Stimulated activated CD4-positive, alpha-beta T cell treated with anti-CD3 and anti-CD28 coated beads, Interleukin-15, amount 100 ng/mL, for 1 hour (primary cell): ENCODE results near the gene PANX2.
"Not testable (repeated sequence)": the region's sequence is repeated elsewhere in the genome, so short reads cannot be mapped to it uniquely, and the experiment has no call there.

Experiments used
- DNase-seq, 2 donors: peaks; one replicate each; pipeline ENCODE4 v3.0.0-alpha.2; 2020; ENCODE audit warnings: low read depth in 1 of 2, low spot score in 1 of 2

Gene PANX2

GRCh38 chr22:50147258-50148165 is 23.0 kb upstream of the PANX2 start:
- DNase-seq, result not testable (repeated sequence)

- no peak for DNase-seq
Measured at GRCh38 chr22:50148166-50148500, 22.4 kb upstream of the PANX2 start.

- peak; percentile 54 to 63 for DNase-seq
Measured at GRCh38 chr22:50148991-50149721, 21.4 kb upstream of the PANX2 start.

GRCh38 chr22:50150161-50151129 is 20.1 kb upstream of the PANX2 start:
- no peak for DNase-seq

- no peak for DNase-seq
Measured at GRCh38 chr22:50151571-50152537, 18.7 kb upstream of the PANX2 start.

GRCh38 chr22:50153056-50153755 is 17.3 kb upstream of the PANX2 start:
- no peak for DNase-seq

- DNase-seq, result no peak
Measured at GRCh38 chr22:50153756-50154140, 16.8 kb upstream of the PANX2 start.

GRCh38 chr22:50157709-50158375 is 12.7 kb upstream of the PANX2 start:
- DNase-seq, result no peak

- DNase-seq, result no peak
Measured at GRCh38 chr22:50160947-50161346, 9.6 kb upstream of the PANX2 start.

- DNase-seq, result no peak
Measured at GRCh38 chr22:50161508-50162390, 8.8 kb upstream of the PANX2 start.

GRCh38 chr22:50162391-50162956 is 8.1 kb upstream of the PANX2 start:
- no peak for DNase-seq

GRCh38 chr22:50165436-50166123 is 5.0 kb upstream of the PANX2 start:
- DNase-seq, result no peak

- DNase-seq, result no peak
Measured at GRCh38 chr22:50167689-50168489, 2.6 kb upstream of the PANX2 start.

- not testable (repeated sequence) for DNase-seq
Measured at GRCh38 chr22:50168490-50169180, 1.9 kb upstream of the PANX2 start.

GRCh38 chr22:50169181-50169759 is 1.3 kb upstream of the PANX2 start:
- no peak for DNase-seq
